T-helper 9 cell (primary cell): ENCODE data around the gene SH2D6.
A peak's percentile ranks its signal among the peaks of the same experiment; 100 is the strongest.
"Not testable (repeated sequence)": the region's sequence is repeated elsewhere in the genome, so short reads cannot be mapped to it uniquely, and the experiment has no call there.

Source experiments
- DNase-seq: peaks from one replicate; pipeline ENCODE4 v3.0.0-alpha.2; 2020

Gene SH2D6

GRCh38 chr2:85422072-85422457 is 3.6 kb downstream of the SH2D6 start:
- no peak for DNase-seq

- DNase-seq = no peak
Observed at GRCh38 chr2:85423525-85423924, 5.0 kb downstream of the SH2D6 start.

- DNase-seq = no peak
Observed at GRCh38 chr2:85425588-85425987, 7.1 kb downstream of the SH2D6 start.

GRCh38 chr2:85427300-85427835 is 8.9 kb downstream of the SH2D6 start:
- no peak for DNase-seq

- DNase-seq = no peak
Observed at GRCh38 chr2:85428343-85428881, 9.9 kb downstream of the SH2D6 start.

- no peak for DNase-seq
Observed at GRCh38 chr2:85429213-85429923, 10.9 kb downstream of the SH2D6 start.

GRCh38 chr2:85429924-85430289 is 11.4 kb downstream of the SH2D6 start:
- DNase-seq = no peak

- DNase-seq = no peak
Observed at GRCh38 chr2:85430752-85431569, 12.4 kb downstream of the SH2D6 start.

- no peak for DNase-seq
Observed at GRCh38 chr2:85431570-85432205, 13.2 kb downstream of the SH2D6 start.

GRCh38 chr2:85433511-85434089 is 15.1 kb downstream of the SH2D6 start:
- no peak for DNase-seq

- no peak for DNase-seq
Observed at GRCh38 chr2:85434696-85435095, 16.2 kb downstream of the SH2D6 start.

- no peak for DNase-seq
Observed at GRCh38 chr2:85435220-85435958, 16.9 kb downstream of the SH2D6 start.

GRCh38 chr2:85435981-85436835 is 17.7 kb downstream of the SH2D6 start:
- no peak for DNase-seq

- no peak for DNase-seq
Observed at GRCh38 chr2:85436836-85437487, 18.4 kb downstream of the SH2D6 start.

- peak; percentile 68 for DNase-seq
Observed at GRCh38 chr2:85437488-85438200, 19.1 kb downstream of the SH2D6 start.

GRCh38 chr2:85438201-85439024 is 19.9 kb downstream of the SH2D6 start:
- no peak for DNase-seq

- DNase-seq = no peak
Observed at GRCh38 chr2:85439025-85439472, 20.5 kb downstream of the SH2D6 start.

GRCh38 chr2:85439569-85439968 is 21.1 kb downstream of the SH2D6 start:
- DNase-seq = not testable (repeated sequence)

- DNase-seq = no peak
Observed at GRCh38 chr2:85439986-85440385, 21.5 kb downstream of the SH2D6 start.
